Measurements from ENCODE around the gene ZFR2. TPM values are rescaled to one million over a fixed set of nuclear protein-coding genes. Genes with fewer than 3 reads are reported as not detected.

ZFR2 gene
- total RNA-seq, 1 donor from 2014 or later, result not detected

- no peak overlapping the region for H3K4me3 ChIP-seq (ENCODE audit: low read depth, low read length)
- no peak for TF ChIP-seq CTCF (conservative IDR thresholded peaks at IDR 0.05; ENCODE audit: low read depth, low read length)
- DNase-seq (ENCODE audit: low read depth), result no peak
Measured at GRCh38 chr19:3793799-3794198, 75.0 kb downstream of the ZFR2 start.

- DNase-seq (ENCODE audit: low read depth), result no peak
- no peak overlapping the region for H3K4me3 ChIP-seq (ENCODE audit: low read depth, low read length)
- TF ChIP-seq CTCF (conservative IDR thresholded peaks at IDR 0.05; ENCODE audit: low read depth, low read length), result no peak
Measured at GRCh38 chr19:3792114-3792513, 76.7 kb downstream of the ZFR2 start.

- H3K4me3 ChIP-seq (ENCODE audit: low read depth, low read length), result no peak overlapping the region
- DNase-seq (ENCODE audit: low read depth), result no peak
- no peak for TF ChIP-seq CTCF (conservative IDR thresholded peaks at IDR 0.05; ENCODE audit: low read depth, low read length)
Measured at GRCh38 chr19:3790941-3791340, 77.9 kb downstream of the ZFR2 start.

- no peak for DNase-seq (ENCODE audit: low read depth)
- no peak overlapping the region for H3K4me3 ChIP-seq (ENCODE audit: low read depth, low read length)
- no peak for TF ChIP-seq CTCF (conservative IDR thresholded peaks at IDR 0.05; ENCODE audit: low read depth, low read length)
Measured at GRCh38 chr19:3790209-3790734, 78.6 kb downstream of the ZFR2 start.

GRCh38 chr19:3788996-3789778 is 79.7 kb downstream of the ZFR2 start:
- no peak for DNase-seq (ENCODE audit: low read depth)
- no peak for TF ChIP-seq CTCF (conservative IDR thresholded peaks at IDR 0.05; ENCODE audit: low read depth, low read length)
- H3K4me3 ChIP-seq (ENCODE audit: low read depth, low read length), result no peak overlapping the region

- H3K4me3 ChIP-seq (ENCODE audit: low read depth, low read length), result peak within 1 kb of the TSS; percentile 31
- no peak for DNase-seq (ENCODE audit: low read depth)
- TF ChIP-seq CTCF (conservative IDR thresholded peaks at IDR 0.05; ENCODE audit: low read depth, low read length), result no peak
Measured at GRCh38 chr19:3785938-3786824, 82.7 kb downstream of the ZFR2 start, which contains the start of gene MATK. Gene MATK, minus strand, starts transcription at chr19:3786381. Its CDS starts 1,246 bp downstream, at chr19:3785135.
